GM19467 (cell line): Measurements from ENCODE around the gene DHDH.
"Not testable (repeated sequence)": the region's sequence is repeated elsewhere in the genome, so short reads cannot be mapped to it uniquely, and the experiment has no call there.

Source experiments
- ATAC-seq: cut with Tn5 transposase; IDR thresholded peaks from one replicate; pipeline ENCODE4 v1.9.1; 2021; ENCODE audit warnings: mild to moderate bottlenecking, moderate library complexity; ENCODE audit not compliant: unreplicated experiment

The DHDH gene

DNA sequence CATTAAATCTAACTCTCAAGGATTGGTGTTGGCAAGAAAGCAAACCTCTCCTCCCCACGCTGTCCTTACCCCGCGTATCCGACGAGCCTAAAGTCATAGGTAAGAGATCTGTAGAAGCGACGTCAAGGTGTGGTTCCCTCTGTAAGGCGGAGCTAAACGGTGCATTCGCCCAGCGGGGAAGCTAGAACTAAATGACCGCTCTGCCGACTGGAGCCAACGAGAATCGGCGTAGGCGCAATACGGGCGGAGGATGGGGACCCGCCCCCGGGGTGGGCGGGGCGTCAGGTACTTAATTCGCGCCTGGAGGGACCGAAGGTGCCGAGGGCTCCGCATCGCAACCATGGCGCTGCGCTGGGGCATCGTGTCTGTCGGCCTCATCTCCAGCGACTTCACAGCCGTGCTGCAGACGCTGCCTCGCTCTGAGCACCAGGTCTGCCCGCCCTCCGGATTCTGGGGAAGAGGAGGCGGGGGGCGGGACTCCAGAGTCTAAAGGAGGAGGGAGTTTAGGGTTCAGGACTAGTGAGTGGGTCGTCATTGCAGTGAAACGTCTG lies at the start of gene DHDH:
DHDH (plus strand) TSS at position 318 of the 551 bp plus-strand sequence; CDS start at position 341, 23 bp downstream.
- ATAC-seq = peak; percentile 69

GRCh38 chr19:48883726-48884125 lies 49.8 kb upstream of the DHDH start:
- no peak for ATAC-seq

DNA sequence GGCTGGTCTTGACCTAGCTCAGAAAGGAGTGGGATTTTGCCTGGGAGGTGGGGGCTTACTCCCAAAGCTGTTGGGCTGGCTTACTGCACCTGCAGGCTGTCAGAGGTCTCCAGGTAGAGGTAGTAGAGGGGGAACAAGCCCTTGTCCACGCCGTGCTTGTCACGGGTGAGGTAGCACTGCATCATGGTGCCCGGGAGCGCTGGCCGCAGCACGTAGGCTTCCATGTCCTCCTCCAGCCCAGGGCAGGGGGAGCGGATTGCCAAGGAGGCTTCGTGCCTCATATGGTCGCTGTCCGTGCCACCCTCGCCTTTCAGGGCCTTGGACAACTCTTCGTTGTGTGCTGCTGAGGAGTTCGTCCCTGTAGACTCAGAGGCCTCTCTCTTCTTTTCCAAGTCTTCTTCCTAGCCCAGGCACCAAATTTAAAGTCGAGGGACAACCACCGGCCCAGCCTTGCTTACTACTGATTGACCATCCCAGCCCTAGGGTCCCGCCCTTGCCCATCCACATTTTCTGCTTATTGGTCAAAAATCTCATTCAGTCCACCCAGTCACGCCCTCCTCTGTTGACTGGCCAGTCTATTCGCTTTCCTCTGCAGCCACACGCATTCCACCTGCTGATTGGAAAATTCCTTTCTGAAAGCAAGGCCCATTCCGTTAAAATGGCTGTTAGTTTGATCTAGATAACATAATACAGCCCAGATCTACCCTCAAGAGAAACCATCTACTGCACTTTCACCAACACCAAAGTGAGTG lies 45.5 kb upstream of the DHDH start:
- ATAC-seq = no peak

GRCh38 chr19:48889496-48889895 lies 44.0 kb upstream of the DHDH start:
- not testable (repeated sequence) for ATAC-seq

GRCh38 chr19:48890551-48890950 lies 42.9 kb upstream of the DHDH start:
- ATAC-seq = no peak

DNA sequence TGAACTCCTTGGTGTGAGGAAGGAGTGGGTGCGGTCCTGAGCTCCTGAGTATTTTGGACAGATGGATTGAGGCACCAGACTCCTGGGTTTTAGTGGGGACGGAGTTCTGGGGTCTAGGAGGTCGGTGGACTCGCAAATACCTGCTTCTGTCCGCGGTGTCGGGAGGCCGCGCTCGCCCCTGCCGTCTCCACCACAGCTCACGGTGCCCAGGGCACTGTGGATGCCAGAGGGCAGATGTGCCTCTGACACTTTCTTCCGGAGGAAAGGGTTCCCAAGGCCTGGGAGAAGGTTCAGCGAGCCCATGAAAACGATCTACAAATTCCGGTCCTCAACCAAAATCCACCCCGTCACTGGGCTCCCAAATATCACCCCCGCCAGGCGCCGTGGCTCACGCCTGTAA lies 38.3 kb upstream of the DHDH start:
- no peak for ATAC-seq

DNA sequence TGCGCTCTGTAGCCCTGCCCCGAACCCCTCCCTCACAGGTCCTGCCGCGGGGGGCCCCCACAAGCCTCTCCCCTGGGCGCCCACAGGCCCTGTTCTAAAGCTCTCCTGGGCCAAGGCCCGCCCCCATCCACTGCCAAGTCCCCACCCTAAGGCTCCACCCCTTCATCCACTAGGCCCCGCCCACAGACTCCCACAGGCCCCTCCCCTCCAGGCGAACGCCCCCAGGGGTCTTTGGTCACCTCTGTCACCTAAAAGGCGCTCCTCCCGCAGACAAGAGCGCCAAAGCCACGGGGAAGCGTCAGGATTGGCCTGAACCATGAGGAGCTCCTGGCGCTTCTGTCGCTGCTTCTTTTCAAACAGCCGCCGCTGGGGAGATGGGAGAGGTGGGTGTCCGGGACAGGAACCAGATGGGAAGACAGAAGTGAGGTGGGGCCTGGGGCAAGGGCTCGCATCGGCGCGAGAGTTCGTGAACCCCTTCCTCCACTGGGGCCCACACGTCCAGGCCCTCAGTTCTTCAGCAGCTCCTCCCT lies 37.2 kb upstream of the DHDH start:
- ATAC-seq = no peak

- ATAC-seq = no peak
Measured at GRCh38 chr19:48897181-48897580, 36.3 kb upstream of the DHDH start.

GRCh38 chr19:48899386-48899749 lies 34.1 kb upstream of the DHDH start:
- not testable (repeated sequence) for ATAC-seq

DNA sequence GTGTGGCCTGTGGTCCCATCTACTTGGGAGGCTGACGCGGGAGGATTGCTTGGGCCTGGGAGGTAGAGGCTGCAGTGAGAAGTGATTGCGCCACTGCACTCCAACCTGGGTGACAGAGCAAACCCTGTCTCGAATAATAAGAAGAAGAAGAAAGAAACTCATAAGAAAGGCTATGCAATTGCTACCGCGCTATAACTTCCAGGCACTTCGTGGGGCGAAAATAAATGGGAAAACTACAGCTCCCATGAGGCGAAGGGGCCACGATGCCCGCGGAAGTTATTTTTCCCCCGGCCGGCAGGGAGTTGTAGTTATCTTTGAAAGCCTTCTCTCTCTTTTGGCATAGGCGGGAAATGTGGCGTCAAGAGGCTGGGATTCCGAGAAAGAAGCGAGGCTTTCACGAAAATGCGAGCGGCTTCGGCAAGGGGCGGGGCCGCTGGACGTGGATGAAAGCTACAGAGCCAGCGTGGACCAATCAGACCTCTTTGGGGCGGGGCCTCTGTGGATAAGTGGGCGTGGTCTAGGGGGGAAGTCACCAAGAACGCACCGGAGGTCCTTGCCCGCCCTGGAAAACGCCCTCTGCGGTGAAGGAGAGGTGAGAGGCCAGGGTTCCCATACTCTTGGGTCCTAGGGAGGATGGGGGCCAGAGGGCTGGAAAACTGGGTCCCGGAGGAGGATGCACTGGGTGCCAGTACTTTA lies 33.6 kb upstream of the DHDH start, which contains the start of gene NUCB1:
NUCB1 (plus strand) TSS at position 532 of the 696 bp plus-strand sequence. CDS start 485 bp downstream, outside the sequence.
- ATAC-seq = peak; percentile 71

DNA sequence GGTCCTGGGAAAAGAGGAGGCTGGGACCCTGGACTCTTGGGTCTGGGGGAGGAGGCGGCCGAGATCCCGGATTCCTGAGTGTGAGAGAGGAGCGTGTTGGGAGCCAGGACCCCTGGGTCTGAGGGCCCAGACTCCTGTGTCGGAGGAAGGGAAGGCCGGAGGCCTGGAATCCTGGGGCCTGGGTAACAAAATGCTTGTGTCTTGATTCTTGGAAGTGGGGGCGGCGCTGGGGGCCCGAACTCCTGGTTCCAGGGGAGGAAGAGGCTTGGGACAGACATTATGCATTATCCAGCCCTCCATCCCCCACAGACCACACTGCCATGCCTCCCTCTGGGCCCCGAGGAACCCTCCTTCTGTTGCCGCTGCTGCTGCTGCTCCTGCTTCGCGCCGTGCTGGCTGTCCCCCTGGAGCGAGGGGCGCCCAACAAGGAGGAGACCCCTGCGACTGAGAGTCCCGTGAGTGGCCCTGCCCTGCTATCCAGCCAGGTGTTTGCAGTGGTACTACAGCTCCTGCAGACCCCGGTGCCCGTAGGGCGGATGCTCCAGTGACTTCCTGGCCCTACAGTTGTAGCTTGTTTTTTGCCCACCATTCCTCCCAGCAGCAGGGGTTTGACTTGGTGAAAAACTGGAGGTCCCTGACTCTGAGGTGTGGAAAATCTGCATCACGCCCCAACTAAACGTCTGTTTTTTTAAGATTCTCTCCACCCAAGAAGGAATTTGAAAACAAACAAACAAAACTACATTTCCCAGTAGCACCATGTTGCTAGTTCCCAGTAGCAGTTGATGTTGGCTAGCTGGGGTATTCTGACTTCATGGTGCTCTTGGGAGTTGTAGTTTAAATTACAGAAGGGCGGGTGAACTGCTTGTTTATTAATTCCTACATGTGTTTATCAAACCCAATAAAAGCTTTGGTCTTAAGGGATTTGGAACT lies 32.8 kb upstream of the DHDH start:
- no peak for ATAC-seq

DNA sequence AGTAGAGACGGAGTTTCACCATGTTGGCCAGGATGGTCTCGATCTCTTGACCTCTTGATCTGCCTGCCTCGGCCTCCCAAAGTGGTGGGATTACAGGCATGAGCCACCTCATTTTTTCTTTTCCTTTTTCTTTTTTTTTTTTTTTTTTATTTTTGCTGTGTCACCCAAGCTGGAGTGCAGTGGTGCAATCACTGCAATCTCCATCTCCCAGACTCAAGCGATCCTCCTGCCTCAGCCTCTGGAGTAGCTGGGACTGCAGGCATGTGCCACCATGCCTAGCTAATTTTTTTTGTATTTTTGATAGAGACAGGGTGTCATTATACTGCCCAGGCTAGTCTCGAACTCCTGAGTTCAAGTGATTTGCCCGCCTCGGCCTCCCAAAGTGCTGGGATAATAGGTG lies 31.2 kb upstream of the DHDH start:
- ATAC-seq = not testable (repeated sequence)

GRCh38 chr19:48903788-48904187 lies 29.7 kb upstream of the DHDH start:
- ATAC-seq = not testable (repeated sequence)

DNA sequence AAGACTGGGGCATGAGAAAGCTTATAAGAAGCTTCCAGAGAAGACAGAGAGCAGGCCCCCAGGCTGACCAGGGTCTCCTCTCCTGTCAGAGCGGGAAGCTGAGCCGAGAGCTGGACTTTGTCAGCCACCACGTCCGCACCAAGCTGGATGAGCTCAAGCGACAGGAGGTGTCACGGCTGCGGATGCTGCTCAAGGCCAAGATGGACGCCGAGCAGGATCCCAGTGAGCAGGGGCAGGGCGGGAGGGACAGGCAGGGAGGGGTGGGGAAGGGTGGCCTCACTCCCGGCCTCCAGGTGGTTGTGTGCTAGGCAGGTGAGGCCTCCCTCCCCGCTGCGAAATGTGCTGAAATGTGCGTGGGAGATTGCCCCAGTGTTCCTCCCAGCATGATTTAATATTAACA lies 27.8 kb upstream of the DHDH start:
- no peak for ATAC-seq

GRCh38 chr19:48906324-48906723 lies 27.2 kb upstream of the DHDH start:
- no peak for ATAC-seq

GRCh38 chr19:48907671-48908070 lies 25.8 kb upstream of the DHDH start:
- no peak for ATAC-seq

DNA sequence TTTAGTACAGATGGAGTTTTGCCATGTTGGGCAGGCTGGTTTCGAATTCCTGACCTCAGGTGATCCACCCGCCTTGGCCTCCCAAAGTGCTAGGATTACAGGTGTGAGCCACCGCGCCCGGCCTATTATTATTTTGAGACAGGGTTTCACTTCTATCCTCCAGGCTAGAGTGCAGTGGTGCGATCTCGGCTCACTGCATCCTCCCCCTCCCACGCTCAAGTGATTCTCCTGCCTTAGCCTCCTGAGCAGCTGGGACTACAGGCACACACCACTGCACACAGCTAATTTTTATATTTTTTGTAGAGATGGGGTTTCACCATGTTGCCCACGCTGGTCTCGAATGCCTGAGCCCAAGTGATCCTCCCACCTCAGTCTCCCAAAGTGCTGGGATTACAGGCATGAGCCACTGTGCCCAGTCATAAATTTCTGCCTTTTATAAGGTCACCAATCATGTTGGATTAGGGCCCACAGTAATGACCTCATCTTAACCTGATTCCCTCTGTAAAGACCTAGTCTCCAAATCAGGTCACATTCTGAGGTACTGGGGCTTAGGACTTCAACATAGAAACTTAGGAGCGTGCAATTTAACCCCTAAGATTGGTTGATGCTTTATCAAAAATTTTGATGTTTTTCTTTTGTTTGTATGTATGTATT lies 23.9 kb upstream of the DHDH start:
- not testable (repeated sequence) for ATAC-seq

DNA sequence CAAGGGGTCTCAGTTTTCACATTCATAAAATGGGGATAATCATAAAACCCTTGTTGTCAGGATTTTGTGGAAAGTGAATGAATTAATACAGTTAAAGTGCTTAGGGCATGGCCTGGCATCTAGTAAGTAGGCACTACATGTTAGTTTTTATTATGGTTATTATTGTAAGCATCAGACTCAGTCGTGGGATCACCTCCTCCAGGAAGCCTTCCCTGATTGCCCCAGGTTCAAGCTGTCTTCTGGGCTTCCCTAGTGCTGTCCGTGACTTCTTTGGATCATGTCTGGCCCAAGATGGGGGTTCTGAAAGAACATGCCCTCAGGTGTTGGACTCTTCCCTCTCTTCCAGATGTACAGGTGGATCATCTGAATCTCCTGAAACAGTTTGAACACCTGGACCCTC lies 22.7 kb upstream of the DHDH start:
- no peak for ATAC-seq

GRCh38 chr19:48913114-48913889 lies 20.2 kb upstream of the DHDH start:
- no peak for ATAC-seq
